Hepatocyte (in vitro differentiated cells): ENCODE measurements around the gene MUC16.

Experiments used
- EZH2 ChIP-seq: fragments of 200-600 bp; sonication (generic); IDR thresholded peaks from 2 replicates; pipeline ENCODE4 v1.6.1; 2016; ENCODE audit warnings: antibody characterized with exemption, mild to moderate bottlenecking, borderline replicate concordance
- EZH2phosphoT487 ChIP-seq: fragments of 200-600 bp; sonication (generic); IDR thresholded peaks from one replicate; pipeline ENCODE4 v1.6.1; 2018; ENCODE audit warnings: antibody characterized with exemption, mild to moderate bottlenecking, low read depth, moderate library complexity; ENCODE audit not compliant: unreplicated experiment, severe bottlenecking
- TF ChIP-seq, protein P1 (sequence below): fragments of 200-600 bp; sonication (generic); IDR thresholded peaks from 2 replicates; pipeline ENCODE4 v1.5.1; 2016; ENCODE audit warnings: antibody characterized with exemption, mild to moderate bottlenecking; ENCODE audit not compliant: poor library complexity

DNA sequence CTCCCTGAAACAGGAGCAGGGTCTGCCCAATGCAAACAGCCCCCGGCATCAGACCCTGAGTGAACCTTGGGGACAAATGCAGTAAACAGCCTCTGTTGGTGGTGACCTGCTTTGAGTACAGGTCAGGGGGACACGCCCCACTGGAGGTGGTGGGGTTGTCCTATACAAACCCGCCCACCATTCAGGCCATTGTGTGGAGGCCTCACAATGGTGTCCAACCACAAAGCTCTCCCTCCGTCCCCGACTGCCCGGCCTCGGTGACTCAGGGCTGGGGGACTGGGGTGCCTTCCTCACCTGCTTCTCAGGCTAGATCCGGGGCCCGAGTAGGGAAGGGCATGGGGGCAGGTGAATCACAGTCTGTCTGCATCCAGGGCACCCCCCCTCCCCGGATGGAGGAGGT is 1.5 kb downstream of the MUC16 start:
- TF ChIP-seq EZH2 (no peak), EZH2phosphoT487 (no peak)
- TF ChIP-seq, protein P1, sequence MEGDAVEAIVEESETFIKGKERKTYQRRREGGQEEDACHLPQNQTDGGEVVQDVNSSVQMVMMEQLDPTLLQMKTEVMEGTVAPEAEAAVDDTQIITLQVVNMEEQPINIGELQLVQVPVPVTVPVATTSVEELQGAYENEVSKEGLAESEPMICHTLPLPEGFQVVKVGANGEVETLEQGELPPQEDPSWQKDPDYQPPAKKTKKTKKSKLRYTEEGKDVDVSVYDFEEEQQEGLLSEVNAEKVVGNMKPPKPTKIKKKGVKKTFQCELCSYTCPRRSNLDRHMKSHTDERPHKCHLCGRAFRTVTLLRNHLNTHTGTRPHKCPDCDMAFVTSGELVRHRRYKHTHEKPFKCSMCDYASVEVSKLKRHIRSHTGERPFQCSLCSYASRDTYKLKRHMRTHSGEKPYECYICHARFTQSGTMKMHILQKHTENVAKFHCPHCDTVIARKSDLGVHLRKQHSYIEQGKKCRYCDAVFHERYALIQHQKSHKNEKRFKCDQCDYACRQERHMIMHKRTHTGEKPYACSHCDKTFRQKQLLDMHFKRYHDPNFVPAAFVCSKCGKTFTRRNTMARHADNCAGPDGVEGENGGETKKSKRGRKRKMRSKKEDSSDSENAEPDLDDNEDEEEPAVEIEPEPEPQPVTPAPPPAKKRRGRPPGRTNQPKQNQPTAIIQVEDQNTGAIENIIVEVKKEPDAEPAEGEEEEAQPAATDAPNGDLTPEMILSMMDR, result no peak
